Activated CD8-positive, alpha-beta memory T cell treated with anti-CD3 and anti-CD28 coated beads, Interleukin-2, amount 50 U/mL, for 48 hours (primary cell): ENCODE results near the gene CACNG1.

Experiments used
- DNase-seq: peaks from one replicate; pipeline ENCODE4 v3.0.0-alpha.2; 2020

The CACNG1 gene

GRCh38 chr17:67044016-67044772 is at the start of gene CACNG1:
Gene CACNG1, plus strand, starts transcription at chr17:67044554. Its CDS starts 107 bp downstream, at chr17:67044661.
- DNase-seq, result no peak

- no peak for DNase-seq
These were observed 49.3 kb upstream of the CACNG1 start for GRCh38 chr17:66994930-66995535.

- DNase-seq, result no peak
These were observed 48.4 kb upstream of the CACNG1 start for GRCh38 chr17:66995944-66996343.

- no peak for DNase-seq
These were observed 47.4 kb upstream of the CACNG1 start for GRCh38 chr17:66996926-66997325.

GRCh38 chr17:67003231-67003630 is 41.1 kb upstream of the CACNG1 start:
- DNase-seq, result no peak

GRCh38 chr17:67004181-67004580 is 40.2 kb upstream of the CACNG1 start:
- no peak for DNase-seq

- DNase-seq, result no peak
These were observed 37.1 kb upstream of the CACNG1 start for GRCh38 chr17:67007266-67007665.

GRCh38 chr17:67008101-67008500 is 36.3 kb upstream of the CACNG1 start:
- DNase-seq, result no peak

- DNase-seq, result no peak
These were observed 32.7 kb upstream of the CACNG1 start for GRCh38 chr17:67011527-67012175.

GRCh38 chr17:67013891-67014290 is 30.5 kb upstream of the CACNG1 start:
- no peak for DNase-seq

GRCh38 chr17:67015001-67015400 is 29.4 kb upstream of the CACNG1 start:
- no peak for DNase-seq

- DNase-seq, result no peak
These were observed 28.2 kb upstream of the CACNG1 start for GRCh38 chr17:67016039-67016762.

- DNase-seq, result no peak
These were observed 26.4 kb upstream of the CACNG1 start for GRCh38 chr17:67017910-67018309.

GRCh38 chr17:67018471-67019434 is 25.6 kb upstream of the CACNG1 start:
- DNase-seq, result no peak

GRCh38 chr17:67019809-67020208 is 24.5 kb upstream of the CACNG1 start:
- DNase-seq, result no peak

- no peak for DNase-seq
These were observed 24.0 kb upstream of the CACNG1 start for GRCh38 chr17:67020293-67020766.

- DNase-seq, result no peak
These were observed 23.2 kb upstream of the CACNG1 start for GRCh38 chr17:67021196-67021595.

GRCh38 chr17:67021743-67022450 is 22.5 kb upstream of the CACNG1 start:
- DNase-seq, result no peak

GRCh38 chr17:67022451-67022810 is 21.9 kb upstream of the CACNG1 start:
- DNase-seq, result no peak

GRCh38 chr17:67024736-67025135 is 19.6 kb upstream of the CACNG1 start:
- no peak for DNase-seq

GRCh38 chr17:67025216-67025792 is 19.1 kb upstream of the CACNG1 start:
- no peak for DNase-seq
